T-helper 2 cell treated with Interferon-gamma antibody and Interleukin-4, amounts not matched to agents 5 μg/mL and 100 μg/mL, for 36 hours (primary cell): ENCODE data around the gene WDR48.

Experiments used
- DNase-seq: peaks from one replicate; pipeline ENCODE4 v3.0.0; 2021; ENCODE audit warnings: low spot score
- H3K27ac Mint-ChIP-seq: one replicate; pipeline ENCODE4 v1.8.0; 2021; ENCODE audit warnings: mild to moderate bottlenecking, mixed read lengths
- H3K27me3 Mint-ChIP-seq: one replicate; pipeline ENCODE4 v1.8.0; 2021; ENCODE audit warnings: low read depth, mixed read lengths
- H3K36me3 Mint-ChIP-seq: one replicate; pipeline ENCODE4 v1.8.0; 2021; ENCODE audit warnings: low read depth, mixed read lengths
- H3K4me1 Mint-ChIP-seq: one replicate; pipeline ENCODE4 v1.8.0; 2021; ENCODE audit warnings: low read depth, mixed read lengths
- H3K4me3 Mint-ChIP-seq: one replicate; pipeline ENCODE4 v1.8.0; 2022; ENCODE audit warnings: mild to moderate bottlenecking, moderate library complexity, mixed read lengths
- H3K9me3 Mint-ChIP-seq: one replicate; pipeline ENCODE4 v1.8.0; 2021; ENCODE audit warnings: mixed read lengths

WDR48 gene

DNA sequence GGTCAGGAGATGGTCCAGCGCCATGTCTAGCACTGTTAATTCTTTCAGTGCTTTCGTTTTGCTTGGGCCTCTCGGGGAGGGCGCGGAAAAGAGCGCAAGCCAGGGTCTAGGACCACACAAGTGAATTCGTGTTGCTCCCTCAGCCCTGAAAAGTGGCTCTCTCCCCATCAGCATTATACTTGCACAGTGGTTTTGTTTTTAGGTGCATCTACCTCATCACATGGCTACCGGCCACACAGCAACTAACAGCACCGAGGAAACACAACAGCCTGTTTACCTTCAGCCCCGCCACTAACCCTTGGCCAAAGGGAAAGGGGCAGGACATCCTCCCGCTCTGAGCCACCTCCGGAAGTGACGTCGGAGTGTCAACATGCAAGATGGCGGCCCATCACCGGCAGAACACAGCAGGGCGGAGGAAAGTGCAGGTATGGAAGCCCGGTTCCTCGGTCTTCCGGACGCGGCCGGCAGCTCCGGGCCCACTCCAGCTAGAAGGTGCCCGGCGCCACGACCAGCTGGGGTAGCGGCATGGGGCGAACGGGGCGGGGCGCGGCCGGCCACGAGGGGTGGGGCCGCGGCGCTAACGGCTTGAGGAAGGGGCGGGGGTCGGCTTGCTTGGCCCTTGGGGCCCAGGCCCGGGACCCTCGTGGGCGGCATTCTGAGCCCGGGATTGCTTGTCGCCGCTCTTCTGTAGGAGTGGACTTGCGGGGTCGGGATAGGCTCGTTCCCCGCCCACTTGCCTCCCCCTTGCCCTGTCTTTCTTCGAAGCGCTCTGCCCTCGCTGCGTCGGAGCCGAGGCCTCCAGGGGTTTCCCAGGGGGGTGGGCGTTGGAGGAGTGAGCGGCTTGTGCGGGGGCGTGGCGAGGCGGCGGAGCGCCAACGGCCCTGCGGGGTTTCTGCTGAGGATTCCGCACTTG lies at the start of gene WDR48, which contains the start of gene SCN11A:
TSS of gene WDR48 (plus strand) at position 368 of the 913 bp plus-strand sequence. CDS start at position 378, 10 bp downstream.
TSS of gene SCN11A (minus strand) at position 296 of the 913 bp plus-strand sequence. CDS start 101,582 bp downstream, outside the sequence.
- Mint-ChIP-seq H3K4me3 (peak within 1 kb of the TSS; percentile 90), H3K4me1 (peaks cover 14% of the 10 kb centered on the region), H3K27me3 (peaks cover 6% of the 10 kb centered on the region), H3K9me3 (no peaks in the 10 kb centered on the region), H3K36me3 (peaks cover 2% of the 10 kb centered on the region), H3K27ac (peak within 1 kb of the TSS; percentile 92)
- DNase-seq: peak; percentile 90

DNA sequence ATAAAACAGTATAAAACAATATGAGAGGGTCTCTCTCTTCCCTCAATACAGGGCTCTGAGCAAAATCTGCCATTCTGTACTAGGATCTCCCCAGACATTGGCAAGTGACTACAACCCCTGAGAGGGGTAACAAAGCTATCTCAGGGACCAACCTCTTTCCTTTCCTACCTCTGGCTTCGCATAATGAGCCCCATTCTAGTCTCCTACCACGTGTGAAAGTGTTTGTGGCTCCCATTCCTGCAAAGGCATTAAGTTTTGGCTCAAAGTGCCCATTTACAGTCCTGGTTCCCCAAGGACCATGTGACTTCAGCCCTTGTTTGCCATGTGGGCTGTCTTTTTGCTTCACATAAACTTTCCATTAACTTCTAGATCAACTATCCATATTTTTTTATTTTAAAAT lies 46.5 kb upstream of the WDR48 start:
- H3K27me3 Mint-ChIP-seq: peaks cover 10% of the 10 kb centered on the region
- no peaks in the 10 kb centered on the region for H3K36me3 Mint-ChIP-seq
- no peaks in the 10 kb centered on the region for H3K9me3 Mint-ChIP-seq
- H3K4me1 Mint-ChIP-seq: no peaks in the 10 kb centered on the region
- no peak overlapping the region for H3K4me3 Mint-ChIP-seq
- H3K27ac Mint-ChIP-seq: no peak overlapping the region
- no peak for DNase-seq

DNA sequence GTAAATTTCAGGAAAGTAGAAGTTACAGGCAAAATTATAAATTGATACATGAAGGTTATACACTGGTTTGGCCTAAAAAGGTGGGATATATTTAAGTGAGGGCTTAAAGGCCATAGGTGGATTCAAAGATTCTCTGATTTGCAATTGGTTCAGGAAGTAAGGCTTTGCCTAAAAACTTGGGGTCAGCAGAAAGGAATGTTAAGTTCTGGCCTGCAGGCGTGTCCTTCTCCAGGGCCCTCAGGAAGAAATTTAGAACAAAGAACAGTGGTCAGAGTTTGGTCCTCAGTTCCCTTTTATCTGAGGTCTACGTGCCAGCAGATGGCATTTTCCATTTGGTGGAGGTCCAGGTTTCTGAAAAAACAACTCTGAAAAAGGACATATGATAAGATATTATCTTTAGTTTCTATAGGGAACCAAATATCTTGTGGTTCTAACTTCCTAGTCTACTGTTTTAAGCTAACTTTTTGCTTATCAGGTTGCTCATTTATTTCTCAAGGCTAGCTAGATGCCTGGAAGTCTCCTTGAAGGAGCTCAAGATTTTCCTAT lies 40.6 kb upstream of the WDR48 start:
- no peak overlapping the region for H3K27ac Mint-ChIP-seq
- no peak overlapping the region for H3K4me3 Mint-ChIP-seq
- peaks cover 14% of the 10 kb centered on the region for H3K27me3 Mint-ChIP-seq
- no peaks in the 10 kb centered on the region for H3K36me3 Mint-ChIP-seq
- no peak for DNase-seq
- no peaks in the 10 kb centered on the region for H3K4me1 Mint-ChIP-seq
- H3K9me3 Mint-ChIP-seq: no peaks in the 10 kb centered on the region

DNA sequence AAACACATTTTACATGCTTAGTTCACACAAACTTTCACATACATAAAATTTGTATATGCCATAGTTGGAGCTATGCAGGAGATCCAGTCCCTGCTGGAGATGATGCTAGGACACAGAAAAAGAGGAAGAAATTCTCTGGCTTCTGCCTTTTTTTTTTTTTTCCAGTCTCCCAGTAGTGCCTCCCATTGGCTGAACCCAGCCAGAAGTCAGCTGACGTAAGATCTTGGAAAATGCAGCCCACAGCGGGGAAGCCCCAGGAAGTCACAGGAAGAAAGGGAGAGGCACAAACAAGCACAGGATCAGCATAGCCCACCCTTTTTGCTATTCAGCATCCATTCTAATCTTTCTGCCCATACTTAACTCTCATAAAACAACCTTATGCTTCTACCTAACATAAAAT lies 38.5 kb upstream of the WDR48 start:
- Mint-ChIP-seq H3K36me3 (no peaks in the 10 kb centered on the region), H3K4me1 (no peaks in the 10 kb centered on the region), H3K4me3 (no peak overlapping the region), H3K27me3 (peaks cover 15% of the 10 kb centered on the region), H3K9me3 (no peaks in the 10 kb centered on the region), H3K27ac (no peak overlapping the region)
- DNase-seq: no peak

DNA sequence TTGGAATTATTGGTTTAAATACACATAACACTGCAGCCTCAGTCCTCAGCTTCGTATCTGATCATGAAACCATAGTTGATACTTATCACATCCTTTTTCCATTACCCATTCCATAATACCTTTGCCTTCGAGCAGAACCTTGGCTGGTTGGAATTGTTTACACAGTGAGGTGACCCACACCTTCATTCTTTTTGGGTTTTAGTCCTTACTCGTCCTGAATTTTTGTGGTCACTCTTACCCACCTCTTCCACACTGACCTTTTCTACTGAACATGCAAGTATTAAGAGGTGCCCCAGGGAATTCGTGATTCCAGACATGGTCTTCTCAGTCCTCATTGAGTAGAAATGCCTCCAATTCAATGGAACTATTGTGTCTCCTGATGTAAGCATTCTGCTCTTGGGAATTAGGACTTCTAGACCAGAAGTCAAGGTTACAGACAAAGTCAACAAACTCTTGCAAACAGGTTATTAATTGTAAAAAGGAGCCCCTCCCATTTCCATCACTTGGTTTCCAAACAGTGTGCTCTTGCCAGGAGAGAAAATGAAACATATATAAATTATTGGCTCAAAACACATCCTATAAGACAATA lies 37.8 kb upstream of the WDR48 start:
- Mint-ChIP-seq H3K9me3 (no peaks in the 10 kb centered on the region), H3K4me3 (no peak overlapping the region), H3K4me1 (no peaks in the 10 kb centered on the region), H3K27ac (no peak overlapping the region), H3K36me3 (no peaks in the 10 kb centered on the region), H3K27me3 (peaks cover 15% of the 10 kb centered on the region)
- no peak for DNase-seq

DNA sequence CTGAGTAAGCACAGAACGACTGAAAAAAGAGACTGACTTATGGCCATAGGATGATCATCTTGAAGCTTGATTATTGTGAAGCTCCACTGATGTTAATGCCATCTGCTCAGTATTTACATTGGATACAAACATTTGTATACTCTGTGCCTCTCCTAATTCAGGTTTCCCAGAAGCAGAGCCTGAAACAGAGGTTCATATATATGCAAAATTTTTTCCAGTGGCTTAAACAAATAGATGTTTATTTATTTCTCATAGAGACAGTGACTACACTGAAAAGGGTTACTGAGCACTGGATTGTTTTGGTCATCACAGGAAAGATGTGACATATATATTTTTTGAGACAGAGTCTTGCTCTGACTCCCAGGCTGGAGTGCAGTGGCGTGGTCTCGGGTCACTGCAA lies 36.4 kb upstream of the WDR48 start:
- H3K27me3 Mint-ChIP-seq: peaks cover 21% of the 10 kb centered on the region
- H3K4me1 Mint-ChIP-seq: no peaks in the 10 kb centered on the region
- no peaks in the 10 kb centered on the region for H3K9me3 Mint-ChIP-seq
- H3K4me3 Mint-ChIP-seq: no peak overlapping the region
- H3K27ac Mint-ChIP-seq: no peak overlapping the region
- no peak for DNase-seq
- H3K36me3 Mint-ChIP-seq: no peaks in the 10 kb centered on the region

DNA sequence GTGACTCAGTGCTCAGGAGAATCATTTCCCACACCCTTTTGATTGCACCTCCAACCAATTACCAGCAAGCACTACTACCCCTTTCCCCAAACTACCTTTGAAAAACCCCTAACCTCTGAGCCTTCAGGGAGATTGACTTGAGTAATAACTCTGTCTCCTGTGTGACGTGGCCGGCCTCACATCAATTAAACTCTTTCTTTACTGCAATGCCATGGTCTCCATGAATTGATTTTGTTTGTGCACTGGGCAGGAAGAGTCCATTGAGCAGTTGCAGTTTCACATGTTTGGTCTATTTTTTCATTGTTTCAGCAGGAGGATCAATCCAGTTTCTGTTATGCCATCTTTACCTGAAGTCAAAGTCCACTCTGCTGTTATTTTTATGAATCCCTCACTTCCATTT lies 32.5 kb upstream of the WDR48 start:
- Mint-ChIP-seq H3K27me3 (peaks cover 19% of the 10 kb centered on the region), H3K9me3 (no peaks in the 10 kb centered on the region), H3K4me1 (no peaks in the 10 kb centered on the region), H3K27ac (no peak overlapping the region), H3K36me3 (no peaks in the 10 kb centered on the region), H3K4me3 (no peak overlapping the region)
- no peak for DNase-seq

DNA sequence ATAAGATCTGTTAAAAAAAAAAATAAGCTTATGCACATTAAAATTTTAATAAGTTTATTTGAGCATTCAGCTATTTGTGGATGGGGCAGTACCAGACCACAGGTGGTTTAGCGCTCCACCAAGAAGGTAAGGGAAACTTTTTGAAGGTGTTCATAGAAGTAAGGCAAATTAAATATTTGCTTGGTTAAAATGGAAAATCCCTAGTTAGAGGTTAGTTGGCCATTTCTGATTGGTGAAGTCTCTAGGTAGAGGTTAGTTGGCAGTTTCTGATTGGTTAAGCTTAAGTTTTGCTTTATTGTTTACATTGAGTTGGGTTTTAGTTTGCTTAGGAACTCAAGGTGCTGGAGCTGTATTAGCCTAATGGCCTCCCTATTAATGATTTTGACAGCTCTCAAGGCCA lies 30.8 kb upstream of the WDR48 start:
- DNase-seq: no peak
- H3K27me3 Mint-ChIP-seq: peaks cover 19% of the 10 kb centered on the region
- no peak overlapping the region for H3K4me3 Mint-ChIP-seq
- H3K4me1 Mint-ChIP-seq: no peaks in the 10 kb centered on the region
- no peak overlapping the region for H3K27ac Mint-ChIP-seq
- H3K9me3 Mint-ChIP-seq: no peaks in the 10 kb centered on the region
- H3K36me3 Mint-ChIP-seq: no peaks in the 10 kb centered on the region

DNA sequence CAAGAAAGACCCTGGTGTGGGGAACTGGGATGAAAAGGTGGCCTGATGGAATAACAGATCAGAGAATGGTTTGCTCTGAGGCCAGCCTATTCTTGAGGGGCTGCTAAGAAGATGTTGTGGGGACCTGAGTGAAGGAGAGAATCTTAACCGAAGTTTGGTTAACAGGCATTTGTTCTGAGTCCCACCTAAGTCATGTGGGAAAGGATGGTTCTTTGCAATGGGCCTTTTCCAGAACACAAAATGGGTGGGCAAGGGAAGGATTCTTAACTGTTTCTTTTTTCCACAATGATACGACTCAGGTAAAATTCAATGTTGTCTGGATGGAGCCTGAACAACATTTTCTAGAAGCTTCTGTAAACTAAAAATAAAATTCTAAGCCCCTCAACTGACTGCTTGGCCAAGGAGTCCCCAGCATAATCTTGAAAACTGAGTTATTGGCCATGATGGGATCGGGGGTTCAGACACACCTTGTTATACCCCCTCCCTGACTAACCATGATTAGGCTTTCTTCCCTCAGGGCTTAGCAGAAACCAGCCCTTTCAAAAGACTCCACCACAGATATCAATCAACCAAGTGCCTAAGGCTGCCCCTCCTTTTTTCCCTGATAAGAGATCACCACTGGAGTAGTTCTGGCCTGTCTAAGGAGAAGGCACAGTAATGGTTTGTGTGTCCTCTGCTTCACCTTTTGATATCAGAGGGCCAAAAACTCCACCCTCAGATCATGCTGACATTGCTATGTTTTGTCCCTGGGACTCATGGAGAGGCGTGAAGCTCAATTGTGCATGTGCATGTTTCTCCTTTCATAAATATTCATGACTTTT lies 30.1 kb upstream of the WDR48 start:
- Mint-ChIP-seq H3K9me3 (no peaks in the 10 kb centered on the region), H3K27ac (no peak overlapping the region), H3K27me3 (peaks cover 19% of the 10 kb centered on the region), H3K36me3 (no peaks in the 10 kb centered on the region), H3K4me1 (no peaks in the 10 kb centered on the region), H3K4me3 (no peak overlapping the region)
- no peak for DNase-seq

DNA sequence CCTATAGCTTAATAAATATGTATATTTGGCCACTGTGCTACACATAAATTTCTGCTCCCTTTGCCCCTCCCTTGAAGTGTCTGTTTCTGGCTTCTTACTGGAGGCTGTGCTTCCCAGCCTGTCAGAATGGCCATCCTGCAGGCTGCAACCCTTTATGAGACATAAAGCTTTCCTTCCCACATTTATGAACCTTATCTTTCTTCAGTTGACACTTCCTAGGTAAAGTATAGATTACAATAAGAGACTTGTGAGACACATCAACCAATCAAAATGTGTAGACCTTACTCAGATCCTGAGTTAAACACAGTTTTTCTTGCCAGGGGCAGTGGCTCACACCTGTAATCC lies 29.6 kb upstream of the WDR48 start:
- Mint-ChIP-seq H3K27ac (no peak overlapping the region), H3K36me3 (no peaks in the 10 kb centered on the region), H3K9me3 (no peaks in the 10 kb centered on the region), H3K27me3 (peaks cover 16% of the 10 kb centered on the region), H3K4me1 (no peaks in the 10 kb centered on the region), H3K4me3 (no peak overlapping the region)
- DNase-seq: no peak

DNA sequence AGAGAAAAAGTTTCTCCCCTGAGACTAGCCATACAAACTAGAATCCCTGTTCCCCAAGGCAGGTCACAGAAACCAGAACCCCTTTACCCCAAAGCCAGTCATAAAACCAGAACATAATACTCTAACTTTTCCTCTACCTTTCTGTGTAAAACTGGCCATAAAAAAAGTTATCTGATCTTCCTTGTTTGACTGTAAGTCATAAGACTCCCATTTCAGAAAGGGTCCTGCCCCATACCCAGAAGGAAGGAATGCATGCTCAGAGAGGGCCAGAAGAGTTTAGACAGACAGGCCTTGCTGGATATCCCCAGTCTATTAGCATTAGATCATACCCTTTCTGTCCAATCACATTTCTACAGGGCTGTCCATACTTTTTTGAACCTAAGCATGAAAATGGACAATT lies 27.3 kb upstream of the WDR48 start:
- no peaks in the 10 kb centered on the region for H3K9me3 Mint-ChIP-seq
- H3K36me3 Mint-ChIP-seq: no peaks in the 10 kb centered on the region
- peaks cover 15% of the 10 kb centered on the region for H3K27me3 Mint-ChIP-seq
- H3K27ac Mint-ChIP-seq: no peak overlapping the region
- no peak overlapping the region for H3K4me3 Mint-ChIP-seq
- H3K4me1 Mint-ChIP-seq: no peaks in the 10 kb centered on the region
- DNase-seq: no peak

DNA sequence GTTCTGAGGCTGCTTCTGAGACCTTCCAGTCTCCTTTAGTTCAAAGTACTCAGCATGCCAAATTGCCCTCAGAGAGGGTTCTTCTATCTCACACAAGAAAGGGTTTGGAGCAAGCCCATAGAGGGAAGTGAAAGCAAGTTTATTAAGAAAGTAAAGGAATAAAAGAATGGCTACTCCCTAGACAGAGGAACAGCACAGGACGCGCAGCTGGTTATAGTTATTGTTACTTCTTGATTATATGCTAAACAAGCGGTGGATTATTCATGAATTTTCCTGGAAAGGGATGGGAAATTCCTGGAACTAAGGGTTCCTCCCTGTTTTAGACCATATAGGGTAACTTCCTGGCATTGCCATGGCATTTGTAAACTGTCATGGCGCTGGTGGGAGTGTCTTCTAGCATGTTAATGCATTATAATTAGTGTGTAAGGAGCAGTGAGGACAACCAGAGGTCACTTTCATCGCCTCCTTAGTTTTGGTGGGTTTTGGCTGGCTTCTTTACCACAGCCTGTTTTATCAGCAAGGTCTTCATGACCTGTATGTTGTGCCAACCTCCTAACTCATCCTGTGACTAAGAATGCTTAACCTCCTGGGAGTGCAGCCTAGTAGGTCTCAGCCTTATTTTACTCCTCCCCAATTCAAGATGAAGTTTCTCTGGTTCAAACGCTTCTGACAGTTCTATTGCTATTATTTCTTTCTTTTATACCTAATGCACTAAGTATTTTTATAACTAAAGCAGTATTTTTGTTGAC lies 26.4 kb upstream of the WDR48 start:
- Mint-ChIP-seq H3K9me3 (no peaks in the 10 kb centered on the region), H3K27me3 (peaks cover 18% of the 10 kb centered on the region), H3K4me1 (no peaks in the 10 kb centered on the region), H3K36me3 (no peaks in the 10 kb centered on the region), H3K27ac (no peak overlapping the region), H3K4me3 (no peak overlapping the region)
- DNase-seq: no peak

DNA sequence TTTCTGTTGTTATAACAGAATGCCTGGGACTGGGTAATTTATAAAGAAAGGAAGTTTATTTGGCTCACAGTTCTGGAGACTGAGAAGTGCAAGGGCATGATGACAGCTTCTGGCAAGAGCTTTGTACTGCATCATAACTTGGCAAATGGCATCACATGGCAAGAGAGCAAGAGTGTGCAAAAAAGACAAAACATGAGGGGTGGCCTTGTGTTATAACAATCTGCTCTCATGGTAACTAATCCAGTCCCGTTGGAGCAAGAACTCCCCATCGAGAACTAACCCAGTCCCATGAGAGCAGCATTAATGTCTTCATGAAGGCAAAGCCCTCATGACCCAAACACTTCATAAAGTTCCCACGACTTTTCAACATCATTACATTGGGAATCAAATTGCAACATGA lies 23.3 kb upstream of the WDR48 start:
- Mint-ChIP-seq H3K4me1 (no peaks in the 10 kb centered on the region), H3K27me3 (peaks cover 19% of the 10 kb centered on the region), H3K9me3 (no peaks in the 10 kb centered on the region), H3K27ac (no peak overlapping the region), H3K4me3 (no peak overlapping the region), H3K36me3 (no peaks in the 10 kb centered on the region)
- DNase-seq: no peak
